B cell (primary cell): ENCODE results near the gene HEXIM1.

Source experiments
- EZH2 ChIP-seq: IDR thresholded peaks from 2 replicates; pipeline ENCODE4 v1.6.1; 2012; ENCODE audit warnings: borderline replicate concordance, low read depth, mild to moderate bottlenecking, moderate library complexity, low read length; ENCODE audit not compliant: insufficient read depth, poor library complexity, severe bottlenecking
- TF ChIP-seq, protein P1 (sequence below): fragments of 200-600 bp; IDR thresholded peaks from one replicate; pipeline ENCODE4 v1.8.0; 2022; ENCODE audit warnings: antibody characterized with exemption, mild to moderate bottlenecking

DNA sequence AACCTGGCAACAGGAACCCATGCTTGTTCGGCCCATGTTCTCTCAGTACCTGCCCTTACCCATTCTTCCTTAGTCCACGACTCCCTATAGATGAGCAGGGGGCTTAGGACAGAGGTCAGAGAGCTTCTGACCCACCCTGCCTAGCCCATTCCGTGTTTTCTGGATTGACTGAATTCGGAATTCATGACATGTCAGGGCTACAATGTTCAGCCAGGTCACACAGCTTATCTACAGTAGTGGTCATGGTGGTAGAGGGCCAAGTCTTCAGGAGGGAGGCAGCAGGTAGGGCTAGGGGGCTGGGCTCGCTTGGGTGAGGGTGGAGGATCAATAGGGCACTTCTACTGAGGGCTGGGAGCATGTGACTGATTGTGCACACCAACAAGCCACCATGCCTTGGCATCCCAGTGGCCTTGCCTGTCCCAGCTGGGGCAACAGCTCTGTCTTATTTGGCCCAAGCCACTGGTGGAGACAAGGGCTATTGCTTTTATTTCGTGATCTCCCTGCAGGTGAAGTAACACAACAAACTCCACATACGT, 16.5 kb downstream of the HEXIM1 start:
- TF ChIP-seq, protein P1, sequence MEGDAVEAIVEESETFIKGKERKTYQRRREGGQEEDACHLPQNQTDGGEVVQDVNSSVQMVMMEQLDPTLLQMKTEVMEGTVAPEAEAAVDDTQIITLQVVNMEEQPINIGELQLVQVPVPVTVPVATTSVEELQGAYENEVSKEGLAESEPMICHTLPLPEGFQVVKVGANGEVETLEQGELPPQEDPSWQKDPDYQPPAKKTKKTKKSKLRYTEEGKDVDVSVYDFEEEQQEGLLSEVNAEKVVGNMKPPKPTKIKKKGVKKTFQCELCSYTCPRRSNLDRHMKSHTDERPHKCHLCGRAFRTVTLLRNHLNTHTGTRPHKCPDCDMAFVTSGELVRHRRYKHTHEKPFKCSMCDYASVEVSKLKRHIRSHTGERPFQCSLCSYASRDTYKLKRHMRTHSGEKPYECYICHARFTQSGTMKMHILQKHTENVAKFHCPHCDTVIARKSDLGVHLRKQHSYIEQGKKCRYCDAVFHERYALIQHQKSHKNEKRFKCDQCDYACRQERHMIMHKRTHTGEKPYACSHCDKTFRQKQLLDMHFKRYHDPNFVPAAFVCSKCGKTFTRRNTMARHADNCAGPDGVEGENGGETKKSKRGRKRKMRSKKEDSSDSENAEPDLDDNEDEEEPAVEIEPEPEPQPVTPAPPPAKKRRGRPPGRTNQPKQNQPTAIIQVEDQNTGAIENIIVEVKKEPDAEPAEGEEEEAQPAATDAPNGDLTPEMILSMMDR: no peak
- no peak for TF ChIP-seq EZH2
